Central memory CD8-positive, alpha-beta T cell (primary cell): ENCODE results near the gene SCFD2.
"Not testable (repeated sequence)": the region's sequence is repeated elsewhere in the genome, so short reads cannot be mapped to it uniquely, and the experiment has no call there.

Source experiments
- ATAC-seq: fragments of 150-1000 bp; cut with Tn5 transposase; replicated peaks from 2 replicates; pipeline ENCODE4 v1.10.0; 2022; ENCODE audit warnings: mild to moderate bottlenecking, moderate FRiP score, moderate number of reproducible peaks; ENCODE audit not compliant: poor library complexity, severe bottlenecking; ENCODE audit errors: extremely low read depth
- DNase-seq, 2 donors: peaks; one replicate each; pipeline ENCODE4 v3.0.0; 2021; ENCODE audit warnings: low spot score in 2 of 2
- H3K27ac Mint-ChIP-seq: one replicate; pipeline ENCODE4 v1.8.0; 2022; ENCODE audit warnings: low read depth, mild to moderate bottlenecking, moderate library complexity, mixed read lengths
- H3K27me3 Mint-ChIP-seq: one replicate; pipeline ENCODE4 v1.8.0; 2022; ENCODE audit warnings: mixed read lengths
- H3K36me3 Mint-ChIP-seq: one replicate; pipeline ENCODE4 v1.8.0; 2022; ENCODE audit warnings: mild to moderate bottlenecking, moderate library complexity, mixed read lengths; ENCODE audit not compliant: insufficient read depth
- H3K4me1 Mint-ChIP-seq: one replicate; pipeline ENCODE4 v1.8.0; 2022; ENCODE audit warnings: mixed read lengths
- H3K4me3 Mint-ChIP-seq: one replicate; pipeline ENCODE4 v1.8.0; 2022; ENCODE audit warnings: mild to moderate bottlenecking, moderate library complexity, mixed read lengths
- H3K9me3 Mint-ChIP-seq: one replicate; pipeline ENCODE4 v1.8.0; 2022; ENCODE audit warnings: mixed read lengths

SCFD2 gene

GRCh38 chr4:53365486-53366300 is at the start of gene SCFD2:
SCFD2 (minus strand) TSS chr4:53366061.
- peak within 1 kb of the TSS; percentile 90 for H3K4me3 Mint-ChIP-seq
- no peaks in the 10 kb centered on the region for H3K9me3 Mint-ChIP-seq
- peak; percentile 97 for ATAC-seq
- peak; percentile 90 to 94 for DNase-seq
- peaks cover 40% of the 10 kb centered on the region for H3K4me1 Mint-ChIP-seq
- peaks cover 19% of the 10 kb centered on the region for H3K27me3 Mint-ChIP-seq
- peaks cover 13% of the 10 kb centered on the region for H3K36me3 Mint-ChIP-seq
- peak within 1 kb of the TSS; percentile 97 for H3K27ac Mint-ChIP-seq

DNA sequence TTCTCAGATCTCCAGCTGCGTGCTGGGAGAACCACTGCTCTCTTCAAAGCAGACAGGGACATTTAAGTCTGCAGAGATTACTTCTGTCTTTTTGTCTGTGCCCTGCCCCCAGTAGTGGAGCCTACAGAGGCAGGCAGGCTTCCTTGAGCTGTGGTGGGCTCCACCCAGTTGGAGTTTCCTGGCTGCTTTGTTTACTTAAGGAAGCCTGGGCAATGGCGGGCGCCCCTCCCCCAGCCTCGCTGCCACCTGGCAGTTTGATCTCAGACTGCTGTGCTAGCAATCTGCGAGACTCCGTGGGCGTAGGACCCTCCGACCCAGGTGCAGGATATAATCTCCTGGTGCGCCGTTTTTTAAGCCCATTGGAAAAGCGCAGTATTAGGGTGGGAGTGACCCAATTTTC is 43.6 kb upstream of the SCFD2 start:
- H3K4me1 Mint-ChIP-seq = peaks cover 52% of the 10 kb centered on the region
- H3K27ac Mint-ChIP-seq = peak overlapping the region; percentile 21
- not testable (repeated sequence) for H3K9me3 Mint-ChIP-seq, H3K27me3 Mint-ChIP-seq, H3K4me3 Mint-ChIP-seq, DNase-seq, ATAC-seq, H3K36me3 Mint-ChIP-seq

GRCh38 chr4:53380221-53380620 is 14.4 kb upstream of the SCFD2 start:
- peaks cover 39% of the 10 kb centered on the region for H3K4me1 Mint-ChIP-seq
- H3K27ac Mint-ChIP-seq = no peak overlapping the region
- no peak overlapping the region for H3K4me3 Mint-ChIP-seq
- DNase-seq = no peak
- ATAC-seq = no peak
- H3K36me3 Mint-ChIP-seq = peaks cover 43% of the 10 kb centered on the region
- H3K9me3 Mint-ChIP-seq = no peaks in the 10 kb centered on the region
- no peaks in the 10 kb centered on the region for H3K27me3 Mint-ChIP-seq

DNA sequence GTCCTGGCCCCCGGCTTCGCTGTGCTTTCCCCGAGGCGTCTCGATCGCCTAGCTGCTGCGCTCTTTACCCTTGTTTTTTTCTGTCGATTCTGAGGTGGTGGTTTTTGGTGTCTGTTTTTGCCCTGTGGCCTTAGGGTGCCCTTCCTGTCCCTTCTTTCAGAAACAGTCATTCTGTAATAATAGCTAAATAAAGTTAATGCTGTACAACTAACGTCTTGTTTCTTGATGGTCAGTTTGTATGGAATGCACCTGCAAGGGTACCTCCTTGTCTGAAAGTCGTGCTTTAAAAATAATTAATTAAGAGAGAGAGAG is 12.3 kb upstream of the SCFD2 start:
- Mint-ChIP-seq H3K36me3 (peaks cover 30% of the 10 kb centered on the region), H3K27ac (peak overlapping the region; percentile 99), H3K4me3 (peak overlapping the region; percentile 98), H3K27me3 (no peaks in the 10 kb centered on the region), H3K9me3 (no peaks in the 10 kb centered on the region), H3K4me1 (peaks cover 34% of the 10 kb centered on the region)
- ATAC-seq = peak; percentile 16
- DNase-seq = no peak

- H3K27ac Mint-ChIP-seq = peak within 1 kb of the TSS; percentile 99
- H3K4me1 Mint-ChIP-seq = peaks cover 34% of the 10 kb centered on the region
- H3K9me3 Mint-ChIP-seq = no peaks in the 10 kb centered on the region
- H3K4me3 Mint-ChIP-seq = peak within 1 kb of the TSS; percentile 98
- peaks cover under 1% of the 10 kb centered on the region for H3K27me3 Mint-ChIP-seq
- peaks cover 27% of the 10 kb centered on the region for H3K36me3 Mint-ChIP-seq
- DNase-seq (peak; percentile 90 to 95), ATAC-seq (peak; percentile 93)
Measured at GRCh38 chr4:53377319-53378170, 11.7 kb upstream of the SCFD2 start, which contains the start of gene FIP1L1. FIP1L1 (plus strand) TSS chr4:53377641; CDS start chr4:53377839, 198 bp downstream.

DNA sequence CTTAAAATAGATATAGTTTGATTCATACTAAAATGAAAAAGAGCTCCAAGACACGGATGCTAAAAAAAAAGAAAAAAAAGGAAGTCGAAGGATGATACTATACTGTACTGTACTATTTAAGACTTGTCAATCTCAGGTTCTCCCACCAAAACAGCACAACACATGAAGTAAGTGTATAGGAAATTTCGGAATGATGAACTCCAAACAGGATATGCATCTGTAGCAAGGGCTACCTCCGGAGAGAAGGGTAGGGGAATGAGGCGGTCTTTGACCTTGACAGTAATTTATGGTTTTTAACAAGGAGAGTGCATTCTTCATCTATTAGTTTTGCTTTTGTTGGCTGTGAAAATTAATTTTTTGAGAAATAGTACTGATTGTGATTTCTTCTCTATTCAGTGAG is 11.0 kb upstream of the SCFD2 start:
- peaks cover 23% of the 10 kb centered on the region for H3K36me3 Mint-ChIP-seq
- peaks cover 34% of the 10 kb centered on the region for H3K4me1 Mint-ChIP-seq
- H3K9me3 Mint-ChIP-seq = no peaks in the 10 kb centered on the region
- H3K27me3 Mint-ChIP-seq = peaks cover 7% of the 10 kb centered on the region
- peak overlapping the region; percentile 99 for H3K27ac Mint-ChIP-seq
- H3K4me3 Mint-ChIP-seq = peak overlapping the region; percentile 98
- no peak for DNase-seq
- ATAC-seq = no peak

DNA sequence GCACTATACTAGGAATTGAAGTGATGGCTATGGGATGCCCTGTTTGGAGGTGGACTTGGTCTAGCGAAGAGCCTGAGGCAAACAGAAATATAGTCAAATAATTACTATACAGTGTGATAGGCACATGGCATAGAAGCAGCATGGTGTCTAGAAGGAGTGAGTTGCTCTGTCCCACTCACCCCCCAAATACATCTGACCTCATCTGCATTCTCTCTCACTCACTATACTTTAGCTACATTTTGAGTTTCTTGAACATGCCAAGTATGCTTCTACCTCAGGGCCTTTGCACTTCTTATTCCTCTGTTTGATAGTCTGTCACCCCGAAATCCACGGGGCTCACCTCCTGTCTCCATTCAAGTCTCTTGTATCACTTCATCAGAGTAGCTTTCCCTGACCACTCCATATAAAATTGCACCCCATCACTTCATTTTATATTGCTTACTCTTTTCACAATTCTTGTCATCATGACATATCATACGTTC is 9.0 kb upstream of the SCFD2 start:
- Mint-ChIP-seq H3K9me3 (no peaks in the 10 kb centered on the region), H3K27ac (no peak overlapping the region), H3K36me3 (peaks cover 21% of the 10 kb centered on the region), H3K27me3 (peaks cover 28% of the 10 kb centered on the region), H3K4me1 (peaks cover 26% of the 10 kb centered on the region), H3K4me3 (no peak overlapping the region)
- DNase-seq = no peak
- ATAC-seq = no peak

DNA sequence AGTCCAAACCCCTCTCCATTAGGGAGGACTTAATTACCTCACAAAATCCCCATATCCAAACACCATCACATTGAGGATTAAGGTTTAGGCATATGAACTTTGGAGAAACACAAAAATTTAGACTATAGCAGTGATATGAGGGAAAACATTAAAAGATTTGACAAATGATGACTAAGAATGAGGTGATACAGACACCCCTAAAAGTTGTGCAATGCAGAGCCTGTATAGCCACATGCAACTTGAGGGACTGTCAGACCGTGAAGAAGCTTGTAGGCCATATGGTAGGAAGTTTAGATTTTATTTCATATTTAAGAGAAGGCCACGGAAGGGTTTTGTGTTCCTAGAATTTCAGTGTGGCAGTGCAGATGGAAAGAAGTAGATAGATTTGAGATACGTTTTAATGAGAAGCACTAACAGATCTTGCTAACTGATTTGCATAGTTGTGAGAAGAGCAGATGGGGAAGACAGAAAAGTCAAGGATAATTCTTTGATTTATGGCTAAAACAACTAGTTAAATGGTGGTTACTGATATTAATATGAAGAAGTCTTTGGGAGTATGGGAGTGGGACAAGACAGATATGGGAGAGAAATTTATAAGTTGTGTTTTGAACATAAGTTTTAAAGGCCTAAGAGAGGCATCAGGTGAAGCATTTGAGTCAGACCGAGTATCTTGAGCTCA is 6.1 kb upstream of the SCFD2 start:
- ATAC-seq = no peak
- Mint-ChIP-seq H3K27me3 (peaks cover 39% of the 10 kb centered on the region), H3K27ac (no peak overlapping the region), H3K4me1 (peaks cover 3% of the 10 kb centered on the region), H3K4me3 (no peak overlapping the region), H3K9me3 (no peaks in the 10 kb centered on the region), H3K36me3 (peaks cover 6% of the 10 kb centered on the region)
- no peak for DNase-seq

DNA sequence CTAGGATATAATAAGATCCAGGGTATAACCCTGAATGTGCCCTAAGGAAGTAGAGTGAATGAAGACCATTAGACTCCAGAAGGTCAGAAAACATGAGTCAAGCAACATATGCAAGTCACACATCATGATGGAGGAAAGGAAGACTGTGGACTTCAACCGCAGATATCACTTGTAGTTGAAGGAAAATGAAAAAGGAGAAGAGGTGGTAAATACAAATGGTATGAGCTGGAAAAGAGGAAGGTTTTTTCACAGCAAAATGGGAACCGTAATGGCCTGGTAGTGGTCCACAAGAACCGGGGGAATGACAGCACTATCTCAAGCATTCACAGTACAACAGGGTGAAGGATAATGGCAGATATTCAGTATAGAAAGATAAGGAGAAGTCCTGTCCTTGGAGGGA is 5.2 kb upstream of the SCFD2 start:
- H3K36me3 Mint-ChIP-seq = peaks cover 6% of the 10 kb centered on the region
- peaks cover 8% of the 10 kb centered on the region for H3K4me1 Mint-ChIP-seq
- H3K9me3 Mint-ChIP-seq = no peaks in the 10 kb centered on the region
- ATAC-seq (no peak), DNase-seq (no peak)
- no peak overlapping the region for H3K27ac Mint-ChIP-seq
- peaks cover 39% of the 10 kb centered on the region for H3K27me3 Mint-ChIP-seq
- H3K4me3 Mint-ChIP-seq = no peak overlapping the region

DNA sequence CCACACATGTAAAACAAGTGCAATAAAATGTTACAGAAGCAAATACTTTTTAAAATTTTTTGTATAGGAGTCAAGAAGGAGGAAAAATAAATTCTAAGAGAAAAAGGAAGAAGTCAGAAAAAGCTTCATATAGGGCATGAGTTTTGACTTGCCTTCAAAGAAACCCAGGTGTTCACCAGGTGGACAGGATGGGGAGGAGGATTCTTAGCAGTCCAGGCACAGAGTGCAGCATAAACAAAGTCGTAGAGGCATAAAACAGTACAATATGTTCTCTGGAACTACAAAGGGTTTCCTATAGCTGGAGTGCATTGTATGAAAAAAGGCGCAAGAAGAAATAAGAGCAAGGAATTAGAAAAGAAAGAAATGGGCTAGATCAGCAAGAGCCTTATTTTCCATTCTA is 1.9 kb upstream of the SCFD2 start:
- peaks cover 23% of the 10 kb centered on the region for H3K4me1 Mint-ChIP-seq
- no peaks in the 10 kb centered on the region for H3K9me3 Mint-ChIP-seq
- peaks cover 13% of the 10 kb centered on the region for H3K36me3 Mint-ChIP-seq
- no peak overlapping the region for H3K27ac Mint-ChIP-seq
- no peak for ATAC-seq
- DNase-seq = no peak
- H3K27me3 Mint-ChIP-seq = peaks cover 39% of the 10 kb centered on the region
- H3K4me3 Mint-ChIP-seq = no peak overlapping the region

GRCh38 chr4:53366301-53366716 is 448 bp upstream of the SCFD2 start:
- peak; percentile 30 for ATAC-seq
- peaks cover 35% of the 10 kb centered on the region for H3K4me1 Mint-ChIP-seq
- H3K27ac Mint-ChIP-seq = peak overlapping the region; percentile 97
- peaks cover 13% of the 10 kb centered on the region for H3K36me3 Mint-ChIP-seq
- no peaks in the 10 kb centered on the region for H3K9me3 Mint-ChIP-seq
- H3K27me3 Mint-ChIP-seq = peaks cover 26% of the 10 kb centered on the region
- peak overlapping the region; percentile 90 for H3K4me3 Mint-ChIP-seq
- no peak for DNase-seq

GRCh38 chr4:53365121-53365485 is 758 bp downstream of the SCFD2 start:
- Mint-ChIP-seq H3K27ac (peak overlapping the region; percentile 97), H3K4me3 (peak overlapping the region; percentile 90), H3K27me3 (peaks cover 13% of the 10 kb centered on the region), H3K4me1 (peaks cover 44% of the 10 kb centered on the region), H3K9me3 (no peaks in the 10 kb centered on the region), H3K36me3 (peaks cover 13% of the 10 kb centered on the region)
- ATAC-seq (peak; percentile 5), DNase-seq (no peak)
